RPMI8226 (cell line): ENCODE data around the gene ARHGDIB.

Source experiments
- DNase-seq: peaks from one replicate; pipeline ENCODE4 v3.0.0-alpha.2; 2015

ARHGDIB gene

GRCh38 chr12:14982562-14982961 lies 21.2 kb upstream of the ARHGDIB start:
- DNase-seq: no peak

- DNase-seq: no peak
Measured at GRCh38 chr12:14981049-14981448, 19.6 kb upstream of the ARHGDIB start.

GRCh38 chr12:14979468-14979867 lies 18.1 kb upstream of the ARHGDIB start:
- DNase-seq: no peak

- no peak for DNase-seq
Measured at GRCh38 chr12:14976658-14977057, 15.3 kb upstream of the ARHGDIB start.

- no peak for DNase-seq
Measured at GRCh38 chr12:14975457-14975856, 14.1 kb upstream of the ARHGDIB start.

- DNase-seq: no peak
Measured at GRCh38 chr12:14974633-14975032, 13.2 kb upstream of the ARHGDIB start.

- DNase-seq: no peak
Measured at GRCh38 chr12:14972816-14973215, 11.4 kb upstream of the ARHGDIB start, which contains the start of gene PDE6H. PDE6H (plus strand) TSS chr12:14973042; CDS start chr12:14978013, 4,971 bp downstream.

GRCh38 chr12:14970473-14970872 lies 9.1 kb upstream of the ARHGDIB start:
- no peak for DNase-seq

GRCh38 chr12:14968478-14968877 lies 7.1 kb upstream of the ARHGDIB start:
- no peak for DNase-seq

GRCh38 chr12:14965221-14965620 lies 3.8 kb upstream of the ARHGDIB start:
- DNase-seq: no peak

GRCh38 chr12:14964406-14964805 lies 3.0 kb upstream of the ARHGDIB start:
- no peak for DNase-seq

GRCh38 chr12:14963520-14963919 lies 2.1 kb upstream of the ARHGDIB start:
- DNase-seq: no peak

- no peak for DNase-seq
Measured at GRCh38 chr12:14962797-14963196, 1.4 kb upstream of the ARHGDIB start.

- no peak for DNase-seq
Measured at GRCh38 chr12:14962153-14962539, 745 bp upstream of the ARHGDIB start.

- no peak for DNase-seq
Measured at GRCh38 chr12:14960548-14961465, 594 bp downstream of the ARHGDIB start.

GRCh38 chr12:14959916-14960496 lies 1.4 kb downstream of the ARHGDIB start:
- DNase-seq: no peak

GRCh38 chr12:14959463-14959862 lies 1.9 kb downstream of the ARHGDIB start:
- DNase-seq: no peak

GRCh38 chr12:14959126-14959440 lies 2.3 kb downstream of the ARHGDIB start:
- no peak for DNase-seq

GRCh38 chr12:14958361-14959125 lies 2.9 kb downstream of the ARHGDIB start:
- no peak for DNase-seq

- peak; percentile 26 for DNase-seq
Measured at GRCh38 chr12:14957551-14958168, 3.7 kb downstream of the ARHGDIB start.

- DNase-seq: no peak
Measured at GRCh38 chr12:14956905-14957304, 4.5 kb downstream of the ARHGDIB start.

GRCh38 chr12:14956024-14956891 lies 5.1 kb downstream of the ARHGDIB start:
- peak; percentile 73 for DNase-seq
